A549 (cell line): ENCODE measurements around the gene CDX2. TPM values are rescaled to one million over a fixed set of nuclear protein-coding genes. Genes with fewer than 3 reads are reported as not detected.

ENCODE experiments used
- ATAC-seq, 2 experiments: fragments of 200-7000 bp in 1 of 2; fragments of >200 bp in 1 of 2; cut with Nextera tagmentation in 1 of 2; cut with Tn5 transposase in 1 of 2; 3 replicates each; pipeline versions ENCODE4 v1.8.0 to v1.9.1; 2018 to 2020; ENCODE audit warnings: mild to moderate bottlenecking in 1 of 2, moderate library complexity in 1 of 2
- CTCF ChIA-PET: fragments of 300-600 bp; sonication (Branson Sonifier 250); formaldehyde crosslinking; extraction: SDS; loops from one replicate; lab custom pipeline; 2021; ENCODE audit warnings: antibody characterized with exemption, inconsistent platforms; lab: Yijun Ruan, JAX
- POLR2A ChIA-PET: fragments of 350-600 bp; formaldehyde crosslinking; extraction: SDS; loops from one replicate; lab custom pipeline; 2021; ENCODE audit warnings: antibody characterized with exemption, inconsistent platforms; lab: Yijun Ruan, JAX
- DNase-seq, 2 experiments: peaks; one replicate each; pipeline versions ENCODE4 v3.0.0 to v3.0.0-alpha.2; 2011 to 2016; ENCODE audit warnings: low read depth in 1 of 2, low spot score in 1 of 2
- FAIRE-seq: peaks from 2 replicates; lab custom pipeline; 2011; peaks lifted over from hg19 to GRCh38; lab: Jason Lieb, UNC
- H3K27ac ChIP-seq, 2 experiments: fragments of >200 bp; sonication (Bioruptor Twin); formaldehyde crosslinking; 3 replicates each; pipeline ENCODE4 v1.5.1; 2016 to 2017
- H3K4me1 ChIP-seq: fragments of >200 bp; sonication (Bioruptor Twin); formaldehyde crosslinking; 3 replicates; pipeline ENCODE4 v1.6.1; 2016
- H3K4me2 ChIP-seq: fragments of >200 bp; sonication (Bioruptor Twin); formaldehyde crosslinking; 3 replicates; pipeline ENCODE4 v1.6.1; 2016
- H3K4me3 ChIP-seq: fragments of >200 bp; sonication (Bioruptor Twin); formaldehyde crosslinking; 3 replicates; pipeline ENCODE4 v1.5.1; 2016
- H3K9me3 ChIP-seq: fragments of >200 bp; sonication (Bioruptor Twin); formaldehyde crosslinking; 3 replicates; pipeline ENCODE4 v1.6.1; 2016
- BCL3 ChIP-seq: fragments of >200 bp; sonication (Bioruptor Twin); formaldehyde crosslinking; IDR thresholded peaks from 3 replicates; pipeline ENCODE4 v1.6.1; 2016
- CHD2 ChIP-seq: fragments of 150-350 bp; IDR thresholded peaks from 2 replicates; pipeline ENCODE4 v1.6.1; 2014; ENCODE audit warnings: low read length; ENCODE audit not compliant: partially characterized antibody
- CTCF ChIP-seq: fragments of >200 bp; sonication (Bioruptor Twin); formaldehyde crosslinking; IDR thresholded peaks from 3 replicates; pipeline ENCODE4 v1.5.1; 2016
- EP300 ChIP-seq, 2 experiments: fragments of >200 bp; sonication (Bioruptor Twin); formaldehyde crosslinking; IDR thresholded peaks; 2 replicates in 1 of 2; 3 replicates in 1 of 2; pipeline ENCODE4 v1.6.1; 2016 to 2017
- FOSB ChIP-seq: fragments of 250-450 bp; sonication (Bioruptor Pico); IDR thresholded peaks from 2 replicates; pipeline ENCODE4 v1.5.0; 2020; ENCODE audit warnings: mild to moderate bottlenecking, moderate library complexity
- FOXS1 ChIP-seq: fragments of 250-450 bp; sonication (Bioruptor Pico); IDR thresholded peaks from 2 replicates; pipeline ENCODE4 v1.5.0; 2020; ENCODE audit warnings: mild to moderate bottlenecking, moderate library complexity
- GATA3 ChIP-seq: IDR thresholded peaks from 2 replicates; pipeline ENCODE4 v1.6.1; 2012; ENCODE audit warnings: borderline replicate concordance
- HES2 ChIP-seq: fragments of >200 bp; sonication (Bioruptor Twin); formaldehyde crosslinking; IDR thresholded peaks from 2 replicates; pipeline ENCODE4 v1.6.1; 2016
- HOXB13 ChIP-seq: fragments of 250-450 bp; sonication (Bioruptor Pico); IDR thresholded peaks from 2 replicates; pipeline ENCODE4 v1.5.0; 2020; ENCODE audit warnings: low read depth, mild to moderate bottlenecking, moderate library complexity
- JUN ChIP-seq, 2 experiments: fragments of >200 bp; sonication (Bioruptor Twin); formaldehyde crosslinking; IDR thresholded peaks; 2 replicates in 1 of 2; 3 replicates in 1 of 2; pipeline ENCODE4 v1.6.1; 2016 to 2017
- JUNB ChIP-seq: fragments of >200 bp; sonication (Bioruptor Twin); formaldehyde crosslinking; IDR thresholded peaks from 2 replicates; pipeline ENCODE4 v1.6.1; 2016
- KDM1A ChIP-seq: fragments of 200-600 bp; sonication (generic); IDR thresholded peaks from 2 replicates; pipeline ENCODE4 v1.6.1; 2016; ENCODE audit warnings: low read depth, mild to moderate bottlenecking
- NR3C1 ChIP-seq: fragments of >200 bp; sonication (Bioruptor Twin); formaldehyde crosslinking; IDR thresholded peaks from 3 replicates; pipeline ENCODE4 v1.6.1; 2017
- PBX3 ChIP-seq: IDR thresholded peaks from 2 replicates; pipeline ENCODE4 v1.6.1; 2012
- POLR2AphosphoS2 ChIP-seq: conservative IDR thresholded peaks from 2 replicates; pipeline ENCODE4 v1.6.1; 2012; ENCODE audit warnings: low read length, improper control_type of control experiment, inconsistent platforms
- REST ChIP-seq: fragments of 200-600 bp; sonication (generic); IDR thresholded peaks from 2 replicates; pipeline ENCODE4 v1.6.1; 2016; ENCODE audit warnings: antibody characterized with exemption, mild to moderate bottlenecking, moderate library complexity
- RNF2 ChIP-seq: fragments of 200-600 bp; sonication (generic); IDR thresholded peaks from 2 replicates; pipeline ENCODE4 v1.6.1; 2016; ENCODE audit warnings: low read depth, mild to moderate bottlenecking, antibody characterized with exemption, moderate library complexity, borderline replicate concordance
- SMC3 ChIP-seq: fragments of >200 bp; sonication (Bioruptor Twin); formaldehyde crosslinking; IDR thresholded peaks from 3 replicates; pipeline ENCODE4 v1.6.1; 2018; ENCODE audit warnings: inconsistent platforms
- SREBF2 ChIP-seq: fragments of 450-650 bp; IDR thresholded peaks from 2 replicates; pipeline ENCODE4 v1.6.1; 2014; ENCODE audit warnings: mild to moderate bottlenecking, moderate library complexity
- TFCP2L1 ChIP-seq: fragments of 250-450 bp; sonication (Bioruptor Pico); IDR thresholded peaks from 2 replicates; pipeline ENCODE4 v1.5.0; 2021; ENCODE audit warnings: mild to moderate bottlenecking
- TP53 ChIP-seq: fragments of 250-450 bp; sonication (Bioruptor Pico); IDR thresholded peaks from 2 replicates; pipeline ENCODE4 v1.5.0; 2021; ENCODE audit warnings: mild to moderate bottlenecking, moderate library complexity
- USF2 ChIP-seq: fragments of 450-650 bp; IDR thresholded peaks from 2 replicates; pipeline ENCODE4 v1.6.1; 2014; ENCODE audit warnings: antibody characterized with exemption
- ZNF302 ChIP-seq: fragments of 250-450 bp; sonication (Bioruptor Pico); IDR thresholded peaks from 2 replicates; pipeline ENCODE4 v1.9.0; 2021; ENCODE audit warnings: inconsistent platforms, mild to moderate bottlenecking, moderate library complexity
- ZSCAN20 ChIP-seq: fragments of 250-450 bp; sonication (Bioruptor Pico); IDR thresholded peaks from 2 replicates; pipeline ENCODE4 v1.8.0; 2022; ENCODE audit warnings: mild to moderate bottlenecking, moderate library complexity
- whole genome bisulfite sequencing: methylation state at CpG from one replicate; pipeline ENCODE4 v1.1.6; 2017; ENCODE audit errors: missing lambda C conversion rate; 5-methylcytosine and 5-hydroxymethylcytosine counted together
- polyA plus RNA-seq, 4 experiments: library from polyadenylated mRNA; depleted of rRNA in 3 of 4; stranded (reverse); fragments of >200 nt; fragmentation: RNase III in 1 of 4; extraction: RNeasy Plus Mini Kit Qiagen cat#74134 plus additional on column Dnase treatment in 1 of 4; gene quantifications; 2 replicates in 3 of 4; 3 replicates in 1 of 4; pipeline ENCODE4 v1.2.3, GENCODE V29; 2011 to 2017

The CDX2 gene
- polyA plus RNA-seq, 2 of the 4 experiments (the other 2 are of a cell fraction) = 0.14 to 0.19 TPM

GRCh38 chr13:27967736-27968315 is 1.3 kb downstream of the CDX2 start:
- Histone ChIP-seq H3K4me3 (peak overlapping the region; percentile 56), H3K9me3 (no peaks in the 10 kb centered on the region), H3K4me2 (peak overlapping the region; percentile 96), H3K27ac (peak overlapping the region in 1 of 2 experiments; percentile 79; a peak in 4 of 6 replicates), H3K4me1 (no peaks in the 10 kb centered on the region)
- DNase-seq (peak in 1 of 2 experiments; percentile 39), FAIRE-seq (no peak), ATAC-seq (peak; percentile 51 to 72; a peak in 4 of 6 replicates)
- WGBS = 60% methylated on average over 13 of the region's 33 CpGs
- no peak for TF ChIP-seq GATA3
- TF ChIP-seq RNF2 = no peak
- TF ChIP-seq JUN (IDR thresholded peaks at IDR 0.05) = no peak
- TF ChIP-seq TP53 = no peak
- TF ChIP-seq REST = no peak
- ChIA-PET CTCF (interaction anchor here (0.7 to 6.3 kb wide), 8 partner anchors 15 to 1021 kb away, joined by 3 to 32 read pairs (median 6); no protein-coding TSS in a partner anchor), POLR2A (interaction anchor here (1.6 kb wide), 1 partner anchor 14 kb away, joined by 7 read pairs; no protein-coding TSS in a partner anchor)

GRCh38 chr13:27967203-27967735 is 1.8 kb downstream of the CDX2 start:
- no peak for TF ChIP-seq FOXS1 (CRISPR knock-in tag)
- TF ChIP-seq TFCP2L1 = no peak
- TF ChIP-seq EP300 (IDR thresholded peaks at IDR 0.05) = no peak
- TF ChIP-seq ZSCAN20 (CRISPR knock-in tag) = no peak
- TF ChIP-seq CHD2 = no peak
- no peak for TF ChIP-seq SMC3
- no peak for TF ChIP-seq HES2
- TF ChIP-seq SREBF2 = no peak
- WGBS = 88% methylated on average over 12 of the region's 18 CpGs
- DNase-seq = no peak
- H3K9me3 ChIP-seq = no peaks in the 10 kb centered on the region
- ChIA-PET POLR2A (no interaction called here), CTCF (interaction anchor here (0.7 to 6.3 kb wide), 8 partner anchors 14 to 1020 kb away, joined by 3 to 32 read pairs (median 6); no protein-coding TSS in a partner anchor)
- no peak for FAIRE-seq
- ATAC-seq = no peak
- no peak overlapping the region for H3K27ac ChIP-seq
- H3K4me3 ChIP-seq = peak overlapping the region; percentile 56; the same call in 1 of the 3 replicates
- H3K4me2 ChIP-seq = peak overlapping the region; percentile 96; the same call in 2 of the 3 replicates
- no peaks in the 10 kb centered on the region for H3K4me1 ChIP-seq

- no peak overlapping the region for H3K4me2 ChIP-seq
- no peak overlapping the region for H3K4me3 ChIP-seq
- ChIA-PET POLR2A (no interaction called here), CTCF (interaction anchor here (1.4 to 6.3 kb wide), 5 partner anchors 13 to 604 kb away, joined by 3 to 32 read pairs (median 6); no protein-coding TSS in a partner anchor)
- ATAC-seq (no peak), FAIRE-seq (no peak), DNase-seq (no peak)
- WGBS = 94% methylated on average over 10 of the region's 38 CpGs
- peaks cover 1% of the 10 kb centered on the region; the same call in 2 of the 3 replicates for H3K4me1 ChIP-seq
- H3K9me3 ChIP-seq = no peaks in the 10 kb centered on the region
- no peak overlapping the region for H3K27ac ChIP-seq
- TF ChIP-seq JUNB = no peak
- TF ChIP-seq FOSB = no peak
- no peak for TF ChIP-seq ZSCAN20 (CRISPR knock-in tag)
- TF ChIP-seq USF2 = no peak
- no peak for TF ChIP-seq FOXS1 (CRISPR knock-in tag)
- no peak for TF ChIP-seq NR3C1
- no peak for TF ChIP-seq CTCF
- TF ChIP-seq PBX3 = no peak
- TF ChIP-seq ZNF302 (CRISPR knock-in tag) = no peak
- no peak for TF ChIP-seq BCL3
- no peak for TF ChIP-seq TP53
- TF ChIP-seq POLR2AphosphoS2 = no peak
- no peak for TF ChIP-seq KDM1A
- no peak for TF ChIP-seq SMC3
- TF ChIP-seq HOXB13 (CRISPR knock-in tag) = no peak
Observed at GRCh38 chr13:27966641-27967202, 2.4 kb downstream of the CDX2 start.
